NOMO-1 (cell line): ENCODE data around the gene ZNF277.

Experiments
- DNase-seq, 2 experiments: peaks; one replicate each; lab custom pipeline; 2025; ENCODE audit not compliant: unreplicated experiment in 2 of 2; lab: John Stamatoyannopoulos, UW

ZNF277 gene, protein sequence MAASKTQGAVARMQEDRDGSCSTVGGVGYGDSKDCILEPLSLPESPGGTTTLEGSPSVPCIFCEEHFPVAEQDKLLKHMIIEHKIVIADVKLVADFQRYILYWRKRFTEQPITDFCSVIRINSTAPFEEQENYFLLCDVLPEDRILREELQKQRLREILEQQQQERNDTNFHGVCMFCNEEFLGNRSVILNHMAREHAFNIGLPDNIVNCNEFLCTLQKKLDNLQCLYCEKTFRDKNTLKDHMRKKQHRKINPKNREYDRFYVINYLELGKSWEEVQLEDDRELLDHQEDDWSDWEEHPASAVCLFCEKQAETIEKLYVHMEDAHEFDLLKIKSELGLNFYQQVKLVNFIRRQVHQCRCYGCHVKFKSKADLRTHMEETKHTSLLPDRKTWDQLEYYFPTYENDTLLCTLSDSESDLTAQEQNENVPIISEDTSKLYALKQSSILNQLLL

GRCh38 chr7:112206238-112206990, at the start of gene ZNF277, which contains the start of gene DOCK4:
TSS of gene ZNF277 (plus strand) at chr7:112206695. CDS start at chr7:112206717, 22 bp downstream.
TSS of gene DOCK4 (minus strand) at chr7:112206399. CDS start at chr7:112206138, 261 bp downstream.
- peak; percentile 82 to 89 for DNase-seq

GRCh38 chr7:112157072-112157471, 49.4 kb upstream of the ZNF277 start:
- DNase-seq = no peak

- DNase-seq = peak; percentile 3 to 67
Measured at GRCh38 chr7:112159351-112159750, 47.1 kb upstream of the ZNF277 start.

DNA sequence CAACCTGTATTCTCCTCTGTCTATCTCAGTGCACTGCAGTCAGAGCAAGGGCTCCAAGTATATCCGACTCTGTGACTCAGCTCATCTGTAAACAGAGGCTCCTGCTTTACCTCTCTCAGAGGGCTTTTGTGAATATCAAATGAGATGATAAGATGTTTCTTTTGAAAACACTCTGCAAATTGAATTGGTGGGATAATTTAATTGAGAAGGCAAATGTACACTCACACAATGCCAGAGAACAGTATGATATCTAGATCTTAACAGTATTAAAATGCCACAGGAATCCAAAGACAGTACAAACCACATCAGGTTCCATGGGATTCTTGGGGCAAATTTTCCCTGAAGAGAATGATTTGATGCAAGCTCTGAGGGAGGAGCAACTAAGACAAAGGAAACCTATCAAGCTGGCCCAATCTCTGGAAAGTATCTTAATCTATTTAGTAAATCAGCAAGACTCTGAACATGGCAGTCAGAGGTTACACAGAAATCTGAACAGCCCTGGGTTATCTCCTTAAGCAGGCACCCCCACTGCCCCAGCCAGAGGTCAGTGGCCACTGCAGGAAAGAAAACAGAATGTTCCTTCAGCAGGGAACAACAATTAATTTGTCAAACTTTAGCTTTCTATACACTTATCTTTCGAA, 46.2 kb upstream of the ZNF277 start:
- DNase-seq = no peak

- DNase-seq = no peak
Measured at GRCh38 chr7:112160771-112161150, 45.7 kb upstream of the ZNF277 start.

- no peak for DNase-seq
Measured at GRCh38 chr7:112161253-112162141, 45.0 kb upstream of the ZNF277 start.

- DNase-seq = no peak
Measured at GRCh38 chr7:112162142-112162766, 44.2 kb upstream of the ZNF277 start.

- DNase-seq = no peak
Measured at GRCh38 chr7:112162784-112163506, 43.5 kb upstream of the ZNF277 start.

GRCh38 chr7:112167147-112167546, 39.3 kb upstream of the ZNF277 start:
- DNase-seq = no peak

DNA sequence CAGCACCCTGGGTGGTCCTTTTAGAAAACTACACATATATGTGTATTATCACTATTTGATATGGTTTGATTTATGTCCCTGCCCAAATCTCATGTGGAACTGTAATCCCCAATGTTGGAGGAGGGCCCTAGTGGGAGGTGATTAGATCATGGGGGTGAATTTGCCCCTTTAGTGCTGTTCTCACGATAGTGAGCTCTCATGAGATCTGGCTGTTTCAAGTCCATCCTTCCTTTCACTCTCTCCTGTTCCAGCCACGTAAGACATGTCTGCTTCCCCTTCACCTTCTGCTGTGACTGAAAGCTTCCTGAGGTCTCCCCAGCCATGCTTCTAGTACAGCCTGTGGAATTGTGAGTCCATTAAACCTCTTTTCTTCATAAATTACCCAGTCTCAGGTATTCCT, 37.6 kb upstream of the ZNF277 start:
- no peak for DNase-seq

GRCh38 chr7:112171673-112172072, 34.8 kb upstream of the ZNF277 start:
- DNase-seq = no peak

DNA sequence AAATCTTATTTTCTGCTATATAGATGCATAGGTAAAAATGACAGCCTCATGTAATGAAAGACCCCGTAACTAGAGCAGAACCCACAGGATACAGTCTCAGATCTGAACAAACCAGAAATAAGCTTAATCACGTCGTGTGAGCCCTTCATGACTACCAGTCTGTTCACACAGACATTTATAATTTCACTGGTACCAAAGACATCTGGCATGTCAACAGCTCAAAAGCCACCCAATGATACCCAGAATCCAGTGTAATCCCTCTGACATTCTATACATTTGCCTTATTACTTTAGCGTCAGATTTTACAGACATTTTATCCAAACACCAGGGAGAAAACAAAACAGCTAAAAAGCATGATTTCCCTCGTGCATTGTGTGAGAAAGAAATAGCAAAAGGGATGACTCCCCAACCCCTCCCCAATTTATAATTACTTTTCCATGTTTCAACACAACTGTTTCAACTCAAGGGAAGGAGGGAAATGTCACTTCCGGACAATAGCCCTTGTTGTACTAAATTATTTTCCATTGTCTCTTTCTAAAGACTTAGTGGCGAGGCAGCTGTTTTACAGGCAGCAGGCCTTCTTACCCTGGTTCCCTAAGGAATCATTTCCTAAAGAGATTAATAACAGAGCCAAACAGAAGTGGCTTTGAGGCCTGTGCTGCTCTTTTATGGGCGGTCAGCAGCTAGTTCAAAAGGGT, 33.5 kb upstream of the ZNF277 start:
- no peak for DNase-seq

DNA sequence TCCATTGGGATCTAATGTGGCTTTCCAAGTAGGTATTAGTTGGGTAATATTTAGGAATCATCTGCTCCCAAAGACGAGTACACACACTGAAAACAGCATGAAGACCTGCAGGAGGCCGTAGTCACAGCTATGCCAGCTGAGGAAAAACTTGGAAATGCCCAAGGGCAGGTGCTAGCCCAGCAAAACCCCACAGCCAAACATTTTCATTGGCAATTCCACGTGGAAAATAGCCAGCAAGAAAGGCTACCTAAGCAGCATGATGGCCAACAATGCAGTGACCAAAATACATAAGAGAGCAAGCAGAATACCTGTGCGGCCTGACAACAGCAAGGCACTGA, 33.0 kb upstream of the ZNF277 start:
- no peak for DNase-seq

GRCh38 chr7:112174192-112174591, 32.3 kb upstream of the ZNF277 start:
- DNase-seq = no peak

GRCh38 chr7:112176241-112176640, 30.3 kb upstream of the ZNF277 start:
- DNase-seq = no peak

DNA sequence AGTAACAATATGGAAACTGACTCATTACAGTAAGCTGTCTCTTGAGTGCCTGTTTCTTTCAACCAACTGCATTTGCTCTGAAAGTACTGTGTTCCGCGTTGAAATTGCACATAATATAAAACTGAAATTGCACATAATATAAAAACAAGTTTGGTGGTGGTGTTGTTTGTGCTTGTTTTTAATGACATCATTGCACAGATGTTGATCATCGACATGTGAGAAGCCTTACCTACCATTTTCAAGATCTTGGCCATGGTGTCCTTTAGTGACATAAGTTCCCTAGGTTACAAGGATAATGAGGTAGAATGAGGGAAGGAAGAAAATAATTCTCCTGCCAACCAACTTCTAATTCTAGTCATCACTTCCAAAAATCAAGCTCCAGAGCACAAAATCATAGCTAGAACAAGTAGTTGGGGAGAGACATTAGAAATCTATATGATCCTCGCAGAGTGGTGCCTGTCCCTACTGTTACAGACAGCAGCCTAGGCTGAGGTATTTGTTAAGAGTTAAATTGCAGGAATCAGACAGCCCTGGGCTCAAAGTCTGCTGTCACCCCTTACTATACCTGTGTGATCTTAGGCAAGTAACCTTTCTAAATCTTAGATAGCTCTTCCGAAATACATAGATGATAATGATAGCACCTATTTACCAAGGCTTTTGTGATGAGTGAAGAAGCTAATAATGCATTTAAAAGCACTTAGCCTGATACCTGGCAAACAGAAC, 29.6 kb upstream of the ZNF277 start:
- no peak for DNase-seq

DNA sequence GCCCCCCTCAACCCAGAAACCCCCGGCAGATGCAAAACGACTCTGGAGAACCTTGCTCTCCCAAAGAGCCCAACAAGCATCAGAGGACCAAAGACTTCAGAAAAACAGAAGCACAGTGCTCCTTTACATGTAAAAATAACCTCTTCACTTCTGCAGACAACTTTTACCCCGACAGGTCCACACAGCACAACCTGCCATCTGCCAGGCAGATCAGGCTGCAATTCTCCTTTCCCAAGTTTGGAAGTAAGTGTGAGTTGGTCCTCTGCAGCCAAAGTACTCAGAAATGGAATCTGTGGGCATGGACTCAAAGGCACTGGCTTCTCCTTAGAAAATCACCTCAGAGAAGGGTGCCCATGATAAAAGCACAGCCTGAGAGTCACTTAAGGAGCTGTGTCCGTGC, 26.3 kb upstream of the ZNF277 start:
- no peak for DNase-seq

DNA sequence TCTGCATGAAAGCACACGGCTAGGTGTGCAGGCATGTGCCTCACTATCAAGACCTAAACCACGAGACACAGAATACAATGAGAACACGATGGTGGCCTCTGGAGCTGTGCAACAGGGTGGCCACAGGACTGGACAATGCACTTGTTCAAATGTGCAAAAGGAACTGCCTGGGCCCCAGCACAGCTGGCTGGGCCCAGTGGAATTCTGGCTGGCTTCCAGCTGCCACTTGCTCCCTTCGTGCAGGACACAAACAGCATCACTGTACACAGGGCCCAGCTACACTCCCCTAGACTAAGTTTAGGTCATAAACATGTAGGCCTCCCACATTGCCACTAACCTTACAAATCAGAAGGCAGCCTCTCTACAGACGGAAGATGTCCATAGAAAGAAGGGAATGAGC, 23.7 kb upstream of the ZNF277 start:
- DNase-seq = no peak
